Measurements from ENCODE around the gene ZC3HAV1. TPM values are rescaled to one million over a fixed set of nuclear protein-coding genes. Genes with fewer than 3 reads are reported as not detected.
A peak's percentile ranks its signal among the peaks of the same experiment; 100 is the strongest.

Gene ZC3HAV1
- polyA plus RNA-seq, 2 donors = 7.6 TPM

DNA sequence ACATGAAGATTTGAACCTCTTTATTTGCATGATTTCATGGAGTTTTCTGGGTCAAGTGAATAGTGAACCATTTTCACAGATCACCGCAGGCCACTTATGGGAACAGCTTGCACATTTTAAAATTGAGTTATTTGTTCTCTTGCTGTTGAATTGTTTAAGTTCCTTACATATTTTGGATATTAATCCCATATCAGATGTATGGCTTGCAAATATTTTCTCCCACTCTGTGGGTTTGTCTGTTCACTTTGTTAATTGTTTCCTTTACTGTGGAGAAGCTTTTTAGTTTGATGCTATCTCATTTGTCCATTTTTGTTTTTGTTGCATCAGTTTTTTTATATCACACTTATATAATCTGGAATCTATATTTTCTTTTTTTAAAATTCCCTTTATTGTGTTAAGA lies 59.6 kb downstream of the ZC3HAV1 start:
- Histone ChIP-seq H3K27me3 (ENCODE audit: control insufficient read depth in 1 of 2, insufficient read depth in 2 of 2, low read length in 2 of 2) (no peaks in the 10 kb centered on the region), H3K27ac (ENCODE audit: low read depth in 2 of 2, low read length in 1 of 2) (no peak overlapping the region), H3K36me3 (ENCODE audit: control insufficient read depth in 2 of 2, insufficient read depth in 2 of 2, low read length in 1 of 2) (peaks cover 6 to 20% of the 10 kb centered on the region in 2 donors), H3K4me1 (ENCODE audit: control insufficient read depth in 2 of 2, insufficient read depth in 2 of 2, low read length in 1 of 2) (no peaks in the 10 kb centered on the region), H3K9me3 (ENCODE audit: control insufficient read depth in 2 of 2, insufficient read depth in 1 of 2, low read depth in 1 of 2, low read length in 1 of 2) (no peaks in the 10 kb centered on the region), H3K4me3 (ENCODE audit: low read depth in 1 of 2, low read length in 2 of 2) (no peak overlapping the region)
- WGBS, 2 donors = 98 to 100% methylated on average over 1 of the region's 1 CpG

DNA sequence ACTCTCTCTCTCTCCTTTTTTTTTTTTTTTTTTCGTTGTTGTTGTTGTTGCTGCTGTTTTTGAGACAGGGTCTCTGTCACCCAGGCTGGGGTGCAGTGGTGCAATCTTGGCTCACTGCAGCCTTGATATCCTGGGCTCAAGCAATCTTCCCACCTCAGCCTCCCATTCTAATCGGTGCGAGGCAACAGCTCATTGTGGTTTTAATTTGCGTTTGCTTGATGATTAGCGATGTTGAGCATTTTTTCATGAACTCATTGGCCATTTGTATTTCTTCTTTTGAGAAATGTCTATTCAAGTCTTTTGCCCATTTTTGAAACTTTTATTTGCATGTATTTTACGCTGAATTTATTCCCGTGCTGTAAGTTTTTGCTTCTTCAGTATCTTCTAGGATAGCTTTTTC lies 60.4 kb downstream of the ZC3HAV1 start:
- Histone ChIP-seq H3K27ac (ENCODE audit: low read depth in 2 of 2, low read length in 1 of 2) (no peak overlapping the region), H3K27me3 (ENCODE audit: control insufficient read depth in 1 of 2, insufficient read depth in 2 of 2, low read length in 2 of 2) (no peaks in the 10 kb centered on the region), H3K9me3 (ENCODE audit: control insufficient read depth in 2 of 2, insufficient read depth in 1 of 2, low read depth in 1 of 2, low read length in 1 of 2) (no peaks in the 10 kb centered on the region), H3K4me3 (ENCODE audit: low read depth in 1 of 2, low read length in 2 of 2) (no peak overlapping the region), H3K36me3 (ENCODE audit: control insufficient read depth in 2 of 2, insufficient read depth in 2 of 2, low read length in 1 of 2) (peaks cover 3 to 15% of the 10 kb centered on the region in 2 donors), H3K4me1 (ENCODE audit: control insufficient read depth in 2 of 2, insufficient read depth in 2 of 2, low read length in 1 of 2) (no peaks in the 10 kb centered on the region)
- WGBS, 2 donors = 82 to 92% methylated on average over 7 of the region's 7 CpGs

DNA sequence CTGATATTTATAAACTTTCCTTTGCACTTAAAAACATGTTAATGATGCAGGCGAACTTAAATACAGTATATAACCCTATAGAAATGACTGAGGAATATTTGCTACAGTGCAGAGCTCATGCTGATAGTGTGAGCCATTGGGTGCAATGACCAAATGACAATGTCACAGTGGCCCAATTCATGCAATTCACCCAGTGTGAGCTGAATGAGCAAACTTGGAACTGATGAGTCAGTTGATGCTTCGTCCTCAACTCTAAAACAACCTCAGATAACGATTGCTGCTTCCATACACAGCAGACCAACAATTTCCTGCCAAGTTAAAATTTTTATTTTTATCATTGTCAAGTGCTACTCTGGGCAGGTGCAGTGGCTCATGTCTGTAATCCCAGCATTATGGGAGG lies 61.5 kb downstream of the ZC3HAV1 start:
- peaks cover 3 to 12% of the 10 kb centered on the region in 2 donors for H3K36me3 ChIP-seq (ENCODE audit: control insufficient read depth in 2 of 2, insufficient read depth in 2 of 2, low read length in 1 of 2)
- no peak overlapping the region for H3K27ac ChIP-seq (ENCODE audit: low read depth in 2 of 2, low read length in 1 of 2)
- no peaks in the 10 kb centered on the region for H3K4me1 ChIP-seq (ENCODE audit: control insufficient read depth in 2 of 2, insufficient read depth in 2 of 2, low read length in 1 of 2)
- H3K4me3 ChIP-seq (ENCODE audit: low read depth in 1 of 2, low read length in 2 of 2) = no peak overlapping the region
- 79 to 82% methylated on average over 3 of the region's 3 CpGs for WGBS, 2 donors
- no peaks in the 10 kb centered on the region for H3K27me3 ChIP-seq (ENCODE audit: control insufficient read depth in 1 of 2, insufficient read depth in 2 of 2, low read length in 2 of 2)
- H3K9me3 ChIP-seq (ENCODE audit: control insufficient read depth in 2 of 2, insufficient read depth in 1 of 2, low read depth in 1 of 2, low read length in 1 of 2) = no peaks in the 10 kb centered on the region

DNA sequence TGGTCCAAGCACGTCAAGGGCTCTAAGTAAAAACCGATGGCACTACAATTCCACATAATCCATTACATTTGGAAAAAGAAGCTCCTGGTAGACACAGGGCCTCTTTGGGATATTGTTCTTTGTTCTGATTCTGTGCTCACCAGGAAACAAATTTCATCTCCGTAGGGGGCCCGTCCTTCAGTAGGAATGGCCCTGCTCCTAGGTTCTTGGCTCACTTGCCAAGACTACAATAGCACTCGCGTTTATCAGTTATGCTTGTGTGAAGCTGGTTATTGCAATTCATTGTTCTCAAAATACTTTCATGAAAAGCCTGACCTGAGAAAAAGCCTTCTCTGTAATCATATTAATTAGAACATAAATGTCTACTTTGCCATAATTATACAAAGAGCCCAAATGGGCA lies 63.4 kb downstream of the ZC3HAV1 start:
- Histone ChIP-seq H3K4me1 (ENCODE audit: control insufficient read depth in 2 of 2, insufficient read depth in 2 of 2, low read length in 1 of 2) (no peaks in the 10 kb centered on the region), H3K27me3 (ENCODE audit: control insufficient read depth in 1 of 2, insufficient read depth in 2 of 2, low read length in 2 of 2) (no peaks in the 10 kb centered on the region), H3K9me3 (ENCODE audit: control insufficient read depth in 2 of 2, insufficient read depth in 1 of 2, low read depth in 1 of 2, low read length in 1 of 2) (no peaks in the 10 kb centered on the region), H3K27ac (ENCODE audit: low read depth in 2 of 2, low read length in 1 of 2) (no peak overlapping the region), H3K36me3 (ENCODE audit: control insufficient read depth in 2 of 2, insufficient read depth in 2 of 2, low read length in 1 of 2) (peaks cover 0 to 7% of the 10 kb centered on the region in 2 donors), H3K4me3 (ENCODE audit: low read depth in 1 of 2, low read length in 2 of 2) (no peak overlapping the region)
- 87 to 89% methylated on average over 6 of the region's 6 CpGs for WGBS, 2 donors

DNA sequence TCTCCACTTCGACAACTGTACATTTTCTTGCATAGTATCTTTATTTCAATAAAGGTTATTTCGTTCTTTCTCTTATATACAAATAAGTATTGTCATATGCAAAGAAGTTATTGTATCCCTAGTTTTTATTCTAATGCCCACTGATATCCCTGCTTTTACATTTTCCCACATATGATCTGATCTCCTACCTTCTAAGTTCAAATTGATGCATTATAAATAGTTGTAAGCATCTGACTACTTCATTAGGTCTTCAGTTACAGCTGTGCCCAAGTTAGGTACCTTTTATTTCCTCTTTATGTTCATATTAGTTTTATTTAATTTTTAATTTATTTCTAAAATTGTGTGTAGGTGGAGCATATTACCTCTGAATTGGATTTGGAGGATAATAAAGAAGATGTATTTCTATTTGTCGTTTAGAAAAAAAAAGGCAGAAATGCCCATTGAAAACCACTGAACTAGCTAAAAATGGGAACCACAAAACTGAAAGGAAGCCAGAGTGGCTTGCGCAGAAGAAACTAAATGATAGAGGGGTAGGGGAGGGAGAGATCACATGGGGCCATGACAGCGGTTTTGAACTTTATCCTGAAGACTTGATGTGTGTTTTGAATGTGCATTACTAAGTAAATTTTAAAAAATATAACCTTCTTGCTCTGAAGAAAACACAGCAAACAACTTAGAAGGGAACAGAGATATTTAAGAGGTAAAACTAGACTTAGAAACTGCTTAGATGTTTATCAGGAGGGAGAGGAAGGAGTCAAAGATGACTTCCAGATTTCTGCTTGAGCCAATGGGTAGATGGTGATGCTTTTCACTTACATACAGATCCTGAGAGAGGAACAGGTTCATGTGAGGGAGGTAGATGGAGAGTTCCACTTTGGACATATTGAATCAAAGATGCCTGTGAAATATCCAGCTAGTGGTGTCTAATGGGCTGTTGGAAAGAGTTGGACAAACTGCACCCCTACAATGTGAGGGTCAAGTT lies 64.4 kb downstream of the ZC3HAV1 start:
- Histone ChIP-seq H3K36me3 (ENCODE audit: control insufficient read depth in 2 of 2, insufficient read depth in 2 of 2, low read length in 1 of 2) (peaks cover 0 to 7% of the 10 kb centered on the region in 2 donors), H3K27me3 (ENCODE audit: control insufficient read depth in 1 of 2, insufficient read depth in 2 of 2, low read length in 2 of 2) (no peaks in the 10 kb centered on the region), H3K27ac (ENCODE audit: low read depth in 2 of 2, low read length in 1 of 2) (no peak overlapping the region), H3K4me1 (ENCODE audit: control insufficient read depth in 2 of 2, insufficient read depth in 2 of 2, low read length in 1 of 2) (no peaks in the 10 kb centered on the region), H3K4me3 (ENCODE audit: low read depth in 1 of 2, low read length in 2 of 2) (no peak overlapping the region), H3K9me3 (ENCODE audit: control insufficient read depth in 2 of 2, insufficient read depth in 1 of 2, low read depth in 1 of 2, low read length in 1 of 2) (no peaks in the 10 kb centered on the region)
- 78 to 83% methylated on average over 5 of the region's 5 CpGs for WGBS, 2 donors

DNA sequence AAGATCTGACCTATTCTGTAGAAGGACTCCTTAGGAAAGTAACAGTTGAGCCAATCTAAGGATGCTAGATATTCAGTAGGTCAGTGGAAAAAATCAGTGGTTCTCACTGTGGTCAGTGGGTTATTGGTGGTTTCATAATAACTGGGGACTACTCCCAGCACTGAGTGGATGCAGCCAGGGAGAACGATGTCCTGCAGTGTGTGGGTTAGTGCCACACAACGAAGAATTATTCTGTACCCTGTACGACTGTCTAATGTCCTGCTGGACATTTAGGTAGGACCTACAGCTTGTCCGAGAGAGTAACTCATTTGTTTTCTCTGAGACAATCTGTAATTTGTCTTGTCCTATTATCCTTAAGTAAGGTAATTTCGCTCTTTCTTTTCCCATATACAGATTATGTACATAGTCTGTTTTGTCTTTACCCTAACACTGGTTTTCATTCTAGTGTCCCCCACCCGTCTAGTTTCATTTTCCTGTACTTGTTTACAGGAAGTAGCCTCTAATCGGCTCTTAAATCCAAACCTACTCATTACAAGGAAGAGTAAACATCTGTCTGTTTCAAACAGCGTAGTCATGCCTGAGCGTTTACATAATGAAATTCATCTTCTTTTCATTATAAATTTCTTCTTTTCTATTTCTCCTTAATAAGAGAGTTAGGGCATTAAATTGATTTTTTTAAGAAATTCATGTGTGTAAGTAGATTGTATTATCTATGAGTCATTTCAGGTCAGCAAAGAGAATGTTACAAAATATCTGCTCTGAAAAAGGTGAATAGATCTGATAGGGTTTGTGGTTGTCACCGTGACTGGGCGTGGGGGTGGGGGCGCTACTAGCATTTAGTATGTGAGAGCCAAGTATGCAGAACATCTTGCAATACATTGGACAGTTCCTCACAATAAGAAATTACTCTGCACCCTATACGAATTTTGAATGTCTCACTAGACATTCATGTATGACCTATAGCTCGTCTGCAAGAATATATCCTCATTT lies 65.4 kb downstream of the ZC3HAV1 start:
- Histone ChIP-seq H3K36me3 (ENCODE audit: control insufficient read depth in 2 of 2, insufficient read depth in 2 of 2, low read length in 1 of 2) (peaks cover 0 to 3% of the 10 kb centered on the region in 2 donors), H3K4me1 (ENCODE audit: control insufficient read depth in 2 of 2, insufficient read depth in 2 of 2, low read length in 1 of 2) (no peaks in the 10 kb centered on the region), H3K9me3 (ENCODE audit: control insufficient read depth in 2 of 2, insufficient read depth in 1 of 2, low read depth in 1 of 2, low read length in 1 of 2) (no peaks in the 10 kb centered on the region), H3K4me3 (ENCODE audit: low read depth in 1 of 2, low read length in 2 of 2) (no peak overlapping the region), H3K27ac (ENCODE audit: low read depth in 2 of 2, low read length in 1 of 2) (peak overlapping the region in 1 of 2 donors; percentile 66), H3K27me3 (ENCODE audit: control insufficient read depth in 1 of 2, insufficient read depth in 2 of 2, low read length in 2 of 2) (no peaks in the 10 kb centered on the region)
- WGBS, 2 donors = 68 to 71% methylated on average over 14 of the region's 14 CpGs

DNA sequence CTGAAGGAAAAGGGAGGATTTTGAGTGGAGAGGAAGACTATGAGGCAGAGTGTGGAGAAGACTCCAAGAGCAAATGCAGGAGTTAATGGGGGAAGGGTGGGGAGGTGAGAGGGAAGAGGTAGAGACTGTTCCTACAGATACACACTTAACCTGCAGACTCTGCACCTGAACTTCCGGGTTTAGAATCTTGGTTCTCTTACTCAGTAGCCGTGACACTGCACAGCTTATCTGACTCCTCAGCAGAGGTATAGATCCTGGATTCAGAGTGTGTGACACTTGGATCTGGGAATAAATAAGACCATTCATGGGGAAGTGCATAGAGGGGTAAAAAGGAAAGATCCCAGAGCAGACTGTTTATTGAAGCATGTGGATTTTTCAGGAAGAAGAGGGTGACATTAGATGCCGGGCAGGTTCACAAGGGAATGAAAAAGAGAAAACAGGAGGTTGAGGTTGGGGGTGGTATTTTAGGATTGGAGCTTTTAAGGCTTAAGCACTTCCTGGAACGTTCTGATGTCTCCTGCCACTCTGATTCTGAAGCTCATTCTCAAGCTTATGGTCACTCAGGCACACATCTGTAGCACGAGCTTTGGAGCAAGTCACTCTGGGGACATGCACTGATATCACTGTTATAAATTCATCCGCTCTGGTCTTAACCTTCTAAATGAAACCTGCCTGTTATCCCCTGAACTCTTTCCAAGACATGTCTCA lies 68.0 kb downstream of the ZC3HAV1 start:
- Histone ChIP-seq H3K4me3 (ENCODE audit: low read depth in 1 of 2, low read length in 2 of 2) (no peak overlapping the region), H3K27ac (ENCODE audit: low read depth in 2 of 2, low read length in 1 of 2) (no peak overlapping the region), H3K9me3 (ENCODE audit: control insufficient read depth in 2 of 2, insufficient read depth in 1 of 2, low read depth in 1 of 2, low read length in 1 of 2) (no peaks in the 10 kb centered on the region), H3K27me3 (ENCODE audit: control insufficient read depth in 1 of 2, insufficient read depth in 2 of 2, low read length in 2 of 2) (no peaks in the 10 kb centered on the region), H3K36me3 (ENCODE audit: control insufficient read depth in 2 of 2, insufficient read depth in 2 of 2, low read length in 1 of 2) (peaks cover 0 to 3% of the 10 kb centered on the region in 2 donors), H3K4me1 (ENCODE audit: control insufficient read depth in 2 of 2, insufficient read depth in 2 of 2, low read length in 1 of 2) (peaks cover 0 to under 1% of the 10 kb centered on the region in 2 donors)
- 45 to 73% methylated on average over 6 of the region's 6 CpGs for WGBS, 2 donors

DNA sequence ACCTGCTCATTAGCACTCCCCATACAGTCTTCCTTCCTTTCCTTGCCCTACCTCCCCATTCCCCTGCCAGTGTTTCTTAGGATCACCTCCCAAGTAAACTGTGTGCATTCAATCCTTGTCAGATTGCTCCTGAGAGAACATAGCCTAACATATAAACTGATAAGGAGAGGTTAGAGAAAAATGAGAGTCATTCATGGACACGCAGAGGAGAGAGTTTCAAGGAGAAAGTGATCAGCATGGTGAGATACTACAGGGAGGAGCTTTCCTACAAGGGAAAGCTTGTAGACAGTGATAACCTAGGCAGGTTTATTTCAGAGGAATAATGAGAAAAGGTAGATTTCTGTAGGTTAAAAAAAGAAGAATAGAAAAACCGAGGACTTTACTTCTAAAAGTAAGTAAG lies 70.8 kb downstream of the ZC3HAV1 start:
- Histone ChIP-seq H3K27ac (ENCODE audit: low read depth in 2 of 2, low read length in 1 of 2) (no peak overlapping the region), H3K27me3 (ENCODE audit: control insufficient read depth in 1 of 2, insufficient read depth in 2 of 2, low read length in 2 of 2) (no peaks in the 10 kb centered on the region), H3K36me3 (ENCODE audit: control insufficient read depth in 2 of 2, insufficient read depth in 2 of 2, low read length in 1 of 2) (peaks cover 0 to 2% of the 10 kb centered on the region in 2 donors), H3K4me1 (ENCODE audit: control insufficient read depth in 2 of 2, insufficient read depth in 2 of 2, low read length in 1 of 2) (peaks cover 5 to 11% of the 10 kb centered on the region in 2 donors), H3K9me3 (ENCODE audit: control insufficient read depth in 2 of 2, insufficient read depth in 1 of 2, low read depth in 1 of 2, low read length in 1 of 2) (no peaks in the 10 kb centered on the region), H3K4me3 (ENCODE audit: low read depth in 1 of 2, low read length in 2 of 2) (no peak overlapping the region)
- 88 to 92% methylated on average over 2 of the region's 2 CpGs for WGBS, 2 donors

DNA sequence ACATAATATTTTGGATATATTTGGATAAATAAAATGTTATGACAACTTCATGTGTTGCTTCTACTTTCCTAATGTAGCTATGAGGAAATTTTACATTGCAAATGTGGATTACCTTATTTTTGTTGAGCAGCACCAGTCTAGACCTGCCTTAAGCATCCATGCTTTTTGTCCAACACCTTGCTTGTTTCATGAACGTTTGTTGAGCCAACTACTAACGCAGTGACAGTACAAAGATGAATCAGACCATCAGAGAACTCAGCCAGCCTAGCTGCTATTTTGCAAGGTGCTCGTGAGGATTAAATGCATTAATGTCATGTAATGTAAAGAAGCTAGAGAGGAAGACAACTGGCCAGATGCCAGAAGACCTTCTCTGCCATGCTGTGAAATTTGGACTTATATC lies 72.6 kb downstream of the ZC3HAV1 start:
- H3K36me3 ChIP-seq (ENCODE audit: control insufficient read depth in 2 of 2, insufficient read depth in 2 of 2, low read length in 1 of 2) = no peaks in the 10 kb centered on the region
- H3K27me3 ChIP-seq (ENCODE audit: control insufficient read depth in 1 of 2, insufficient read depth in 2 of 2, low read length in 2 of 2) = no peaks in the 10 kb centered on the region
- no peak overlapping the region for H3K4me3 ChIP-seq (ENCODE audit: low read depth in 1 of 2, low read length in 2 of 2)
- peaks cover 5 to 11% of the 10 kb centered on the region in 2 donors for H3K4me1 ChIP-seq (ENCODE audit: control insufficient read depth in 2 of 2, insufficient read depth in 2 of 2, low read length in 1 of 2)
- no peak overlapping the region for H3K27ac ChIP-seq (ENCODE audit: low read depth in 2 of 2, low read length in 1 of 2)
- WGBS, 2 donors = 47 to 53% methylated on average over 3 of the region's 3 CpGs
- H3K9me3 ChIP-seq (ENCODE audit: control insufficient read depth in 2 of 2, insufficient read depth in 1 of 2, low read depth in 1 of 2, low read length in 1 of 2) = no peaks in the 10 kb centered on the region
